ENCODE results near the gene CGB7. TPM values are rescaled to one million over a fixed set of nuclear protein-coding genes. Genes with fewer than 3 reads are reported as not detected.

Gene CGB7
- total and polyA plus RNA-seq, 2 of the 13 experiments (the other 11 are each of a cell fraction or from before 2014, with no cell fraction given): 0.07 TPM; not detected in 1

- no peak for TF ChIP-seq SNAPC4 (CRISPR knock-in tag; IDR thresholded peaks at IDR 0.05)
- no peak for TF ChIP-seq FOXA3 (CRISPR knock-in tag; IDR thresholded peaks at IDR 0.05)
- TF ChIP-seq SUZ12 (IDR thresholded peaks at IDR 0.05; ENCODE audit: low read depth, low read length): no peak
- no peak for TF ChIP-seq GPN1 (CRISPR knock-in tag; IDR thresholded peaks at IDR 0.05; ENCODE audit: borderline replicate concordance)
- TF ChIP-seq, protein P1, sequence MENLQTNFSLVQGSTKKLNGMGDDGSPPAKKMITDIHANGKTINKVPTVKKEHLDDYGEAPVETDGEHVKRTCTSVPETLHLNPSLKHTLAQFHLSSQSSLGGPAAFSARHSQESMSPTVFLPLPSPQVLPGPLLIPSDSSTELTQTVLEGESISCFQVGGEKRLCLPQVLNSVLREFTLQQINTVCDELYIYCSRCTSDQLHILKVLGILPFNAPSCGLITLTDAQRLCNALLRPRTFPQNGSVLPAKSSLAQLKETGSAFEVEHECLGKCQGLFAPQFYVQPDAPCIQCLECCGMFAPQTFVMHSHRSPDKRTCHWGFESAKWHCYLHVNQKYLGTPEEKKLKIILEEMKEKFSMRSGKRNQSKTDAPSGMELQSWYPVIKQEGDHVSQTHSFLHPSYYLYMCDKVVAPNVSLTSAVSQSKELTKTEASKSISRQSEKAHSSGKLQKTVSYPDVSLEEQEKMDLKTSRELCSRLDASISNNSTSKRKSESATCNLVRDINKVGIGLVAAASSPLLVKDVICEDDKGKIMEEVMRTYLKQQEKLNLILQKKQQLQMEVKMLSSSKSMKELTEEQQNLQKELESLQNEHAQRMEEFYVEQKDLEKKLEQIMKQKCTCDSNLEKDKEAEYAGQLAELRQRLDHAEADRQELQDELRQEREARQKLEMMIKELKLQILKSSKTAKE (CRISPR knock-in tag; IDR thresholded peaks at IDR 0.05; ENCODE audit: borderline replicate concordance): no peak
- TF ChIP-seq CHCHD3 (CRISPR knock-in tag; IDR thresholded peaks at IDR 0.05): no peak
- no peak for TF ChIP-seq THRA (CRISPR knock-in tag; IDR thresholded peaks at IDR 0.05; ENCODE audit: borderline replicate concordance)
- no peak for TF ChIP-seq NR2F1 (CRISPR knock-in tag; IDR thresholded peaks at IDR 0.05)
- no peak for TF ChIP-seq MLLT10 (CRISPR knock-in tag; IDR thresholded peaks at IDR 0.05)
- TF ChIP-seq ZNF333 (CRISPR knock-in tag; IDR thresholded peaks at IDR 0.05; ENCODE audit: borderline replicate concordance): no peak
- no peak for TF ChIP-seq PRPF4 (IDR thresholded peaks at IDR 0.05; ENCODE audit: low read depth, low read length, poor library complexity, severe bottlenecking)
- TF ChIP-seq ZNF3 (CRISPR knock-in tag; IDR thresholded peaks at IDR 0.05): no peak
- no peak for TF ChIP-seq AKAP8 (CRISPR knock-in tag; IDR thresholded peaks at IDR 0.05)
- TF ChIP-seq, protein P2, sequence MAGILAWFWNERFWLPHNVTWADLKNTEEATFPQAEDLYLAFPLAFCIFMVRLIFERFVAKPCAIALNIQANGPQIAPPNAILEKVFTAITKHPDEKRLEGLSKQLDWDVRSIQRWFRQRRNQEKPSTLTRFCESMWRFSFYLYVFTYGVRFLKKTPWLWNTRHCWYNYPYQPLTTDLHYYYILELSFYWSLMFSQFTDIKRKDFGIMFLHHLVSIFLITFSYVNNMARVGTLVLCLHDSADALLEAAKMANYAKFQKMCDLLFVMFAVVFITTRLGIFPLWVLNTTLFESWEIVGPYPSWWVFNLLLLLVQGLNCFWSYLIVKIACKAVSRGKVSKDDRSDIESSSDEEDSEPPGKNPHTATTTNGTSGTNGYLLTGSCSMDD (CRISPR knock-in tag; IDR thresholded peaks at IDR 0.05): no peak
- TF ChIP-seq, protein P3, sequence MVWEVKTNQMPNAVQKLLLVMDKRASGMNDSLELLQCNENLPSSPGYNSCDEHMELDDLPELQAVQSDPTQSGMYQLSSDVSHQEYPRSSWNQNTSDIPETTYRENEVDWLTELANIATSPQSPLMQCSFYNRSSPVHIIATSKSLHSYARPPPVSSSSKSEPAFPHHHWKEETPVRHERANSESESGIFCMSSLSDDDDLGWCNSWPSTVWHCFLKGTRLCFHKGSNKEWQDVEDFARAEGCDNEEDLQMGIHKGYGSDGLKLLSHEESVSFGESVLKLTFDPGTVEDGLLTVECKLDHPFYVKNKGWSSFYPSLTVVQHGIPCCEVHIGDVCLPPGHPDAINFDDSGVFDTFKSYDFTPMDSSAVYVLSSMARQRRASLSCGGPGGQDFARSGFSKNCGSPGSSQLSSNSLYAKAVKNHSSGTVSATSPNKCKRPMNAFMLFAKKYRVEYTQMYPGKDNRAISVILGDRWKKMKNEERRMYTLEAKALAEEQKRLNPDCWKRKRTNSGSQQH (CRISPR knock-in tag; IDR thresholded peaks at IDR 0.05; ENCODE audit: low read depth): no peak
- TF ChIP-seq TBL1XR1 (IDR thresholded peaks at IDR 0.05; ENCODE audit: borderline replicate concordance, low read length, partially characterized antibody): no peak
- no peak for TF ChIP-seq ZNF577 (CRISPR knock-in tag; IDR thresholded peaks at IDR 0.05; ENCODE audit: borderline replicate concordance, low read depth)
- no peak for TF ChIP-seq ZSCAN12 (CRISPR knock-in tag; IDR thresholded peaks at IDR 0.05)
Measured at GRCh38 chr19:49097453-49098288, 40.1 kb upstream of the CGB7 start (continued).
